ENCODE results near the gene ACER2.

- TF ChIP-seq PKNOX1 (IDR thresholded peaks at IDR 0.05) (no peak), L3MBTL2 (conservative IDR thresholded peaks at IDR 0.05) (no peak), ARNT (IDR thresholded peaks at IDR 0.05) (no peak), SUZ12 (IDR thresholded peaks at IDR 0.05) (no peak), ZNF384 (IDR thresholded peaks at IDR 0.05) (no peak), FOXA1 (IDR thresholded peaks at IDR 0.05) (no peak)
Observed at GRCh38 chr9:19488721-19489120, 79.9 kb downstream of the ACER2 start.

Measured in HEK293T (cell line).